Globus pallidus (tissue), 1 donor: Measurements from ENCODE around the gene MCOLN1.

Experiments
- DNase-seq: peaks from one replicate; pipeline ENCODE4 v3.0.0-alpha.2; 2015; ENCODE audit warnings: low spot score

The MCOLN1 gene

GRCh38 chr19:7522072-7522922 lies at the start of gene MCOLN1:
TSS of gene MCOLN1 (plus strand) at chr19:7522624. CDS start at chr19:7522751, 127 bp downstream.
- peak; percentile 96 for DNase-seq

- DNase-seq = no peak
Measured at GRCh38 chr19:7475665-7476064, 46.8 kb upstream of the MCOLN1 start.

- DNase-seq = no peak
Measured at GRCh38 chr19:7476241-7476640, 46.2 kb upstream of the MCOLN1 start.

GRCh38 chr19:7476777-7477494 lies 45.5 kb upstream of the MCOLN1 start:
- no peak for DNase-seq

- no peak for DNase-seq
Measured at GRCh38 chr19:7477758-7478157, 44.7 kb upstream of the MCOLN1 start.

GRCh38 chr19:7478173-7478842 lies 44.1 kb upstream of the MCOLN1 start:
- DNase-seq = no peak

- DNase-seq = no peak
Measured at GRCh38 chr19:7478843-7479227, 43.6 kb upstream of the MCOLN1 start.

GRCh38 chr19:7480222-7480969 lies 42.0 kb upstream of the MCOLN1 start:
- DNase-seq = no peak

GRCh38 chr19:7480970-7481255 lies 41.5 kb upstream of the MCOLN1 start:
- DNase-seq = no peak

GRCh38 chr19:7482584-7483439 lies 39.6 kb upstream of the MCOLN1 start:
- DNase-seq = no peak

GRCh38 chr19:7483720-7484201 lies 38.7 kb upstream of the MCOLN1 start:
- no peak for DNase-seq

- no peak for DNase-seq
Measured at GRCh38 chr19:7486923-7487322, 35.5 kb upstream of the MCOLN1 start.

- peak; percentile 88 for DNase-seq
Measured at GRCh38 chr19:7488736-7489353, 33.6 kb upstream of the MCOLN1 start, which contains the start of gene PEX11G. TSS of gene PEX11G (minus strand) at chr19:7489035. CDS start at chr19:7489010, 25 bp downstream.

GRCh38 chr19:7489609-7490044 lies 32.8 kb upstream of the MCOLN1 start:
- no peak for DNase-seq

- DNase-seq = no peak
Measured at GRCh38 chr19:7492142-7492541, 30.3 kb upstream of the MCOLN1 start.

- no peak for DNase-seq
Measured at GRCh38 chr19:7492558-7492957, 29.9 kb upstream of the MCOLN1 start.

GRCh38 chr19:7494416-7495098 lies 27.9 kb upstream of the MCOLN1 start:
- peak; percentile 97 for DNase-seq

- DNase-seq = no peak
Measured at GRCh38 chr19:7497292-7497691, 25.1 kb upstream of the MCOLN1 start.

- DNase-seq = peak; percentile 79
Measured at GRCh38 chr19:7500811-7501450, 21.5 kb upstream of the MCOLN1 start.
